ENCODE results near the gene TRIM68. TPM values are rescaled to one million over a fixed set of nuclear protein-coding genes. Genes with fewer than 3 reads are reported as not detected.

The TRIM68 gene
- total and polyA plus RNA-seq, 8 donors, result 4.5 to 32.0 (median 12.1) TPM; not detected in 1

DNA sequence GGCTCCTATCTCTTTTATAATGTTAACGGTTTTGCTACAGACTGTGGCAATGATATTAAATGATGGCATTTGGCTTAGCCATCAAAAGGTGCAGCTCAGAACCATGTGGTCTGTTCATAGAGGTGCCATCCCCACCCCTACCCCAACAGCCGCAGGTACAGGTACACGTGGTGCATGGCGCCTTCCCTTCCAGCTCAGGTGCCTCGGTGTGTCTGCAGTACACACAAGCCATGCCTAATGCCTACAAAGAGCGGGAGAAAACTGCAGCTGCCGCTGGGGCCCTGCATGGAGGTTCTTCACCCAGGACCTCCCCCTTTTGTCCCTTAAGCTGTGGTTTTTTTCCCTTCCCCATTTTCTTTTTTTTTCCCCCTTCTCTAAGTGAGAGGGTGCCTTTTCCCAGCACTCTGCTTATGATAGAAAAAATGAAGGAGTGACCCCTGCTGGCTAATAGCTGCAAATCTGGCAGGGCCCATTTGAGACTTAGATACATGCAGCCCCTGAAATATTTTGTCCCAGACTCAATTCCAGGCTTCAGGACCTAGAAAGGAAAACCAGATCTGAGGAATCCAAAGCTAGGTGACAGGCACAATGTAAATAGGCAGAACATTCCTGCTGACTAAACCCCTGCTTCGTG, 56.6 kb downstream of the TRIM68 start:
- TF ChIP-seq POLR2A (IDR thresholded peaks at IDR 0.05), result no peak
- TF ChIP-seq, protein P1, sequence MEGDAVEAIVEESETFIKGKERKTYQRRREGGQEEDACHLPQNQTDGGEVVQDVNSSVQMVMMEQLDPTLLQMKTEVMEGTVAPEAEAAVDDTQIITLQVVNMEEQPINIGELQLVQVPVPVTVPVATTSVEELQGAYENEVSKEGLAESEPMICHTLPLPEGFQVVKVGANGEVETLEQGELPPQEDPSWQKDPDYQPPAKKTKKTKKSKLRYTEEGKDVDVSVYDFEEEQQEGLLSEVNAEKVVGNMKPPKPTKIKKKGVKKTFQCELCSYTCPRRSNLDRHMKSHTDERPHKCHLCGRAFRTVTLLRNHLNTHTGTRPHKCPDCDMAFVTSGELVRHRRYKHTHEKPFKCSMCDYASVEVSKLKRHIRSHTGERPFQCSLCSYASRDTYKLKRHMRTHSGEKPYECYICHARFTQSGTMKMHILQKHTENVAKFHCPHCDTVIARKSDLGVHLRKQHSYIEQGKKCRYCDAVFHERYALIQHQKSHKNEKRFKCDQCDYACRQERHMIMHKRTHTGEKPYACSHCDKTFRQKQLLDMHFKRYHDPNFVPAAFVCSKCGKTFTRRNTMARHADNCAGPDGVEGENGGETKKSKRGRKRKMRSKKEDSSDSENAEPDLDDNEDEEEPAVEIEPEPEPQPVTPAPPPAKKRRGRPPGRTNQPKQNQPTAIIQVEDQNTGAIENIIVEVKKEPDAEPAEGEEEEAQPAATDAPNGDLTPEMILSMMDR (IDR thresholded peaks at IDR 0.05), result no peak
- Histone ChIP-seq H3K4me3 (no peak overlapping the region), H3K27me3 (no peaks in the 10 kb centered on the region), H3K4me1 (no peaks in the 10 kb centered on the region), H3K27ac (no peak overlapping the region), H3K36me3 (no peaks in the 10 kb centered on the region), H3K9me3 (peaks cover 0 to 25% (median 12%) of the 10 kb centered on the region in 4 donors)
- intact Hi-C loops (cut with DNase I; ENCODE audit: low total_unique reads), result no loop called here
- 76 to 81% (median 78%) methylated on average over 8 of the region's 8 CpGs for WGBS, 5 donors
- DNase-seq, result no peak

Other genes starting within 250 kb of the TRIM68 start
- gene OR52B4, start 239.8 kb downstream of the TRIM68 start, total RNA-seq, result not detected
- not detected for gene OR52B4, start 239.8 kb downstream of the TRIM68 start, polyA plus RNA-seq
- gene TRIM21, start 214.5 kb downstream of the TRIM68 start, total RNA-seq, result 10 to 100 TPM; 11.7 to 22.8 (median 15.2) TPM
- gene TRIM21, start 214.5 kb downstream of the TRIM68 start, polyA plus RNA-seq, result 10 to 100 TPM; 18.1 to 30.2 (median 25.8) TPM
- gene OR52K2, start 158.9 kb downstream of the TRIM68 start, total RNA-seq, result not detected
- gene OR52K2, start 158.9 kb downstream of the TRIM68 start, polyA plus RNA-seq, result not detected
- not detected for gene OR52K1, start 125.6 kb downstream of the TRIM68 start, total RNA-seq
- gene OR52K1, start 125.6 kb downstream of the TRIM68 start, polyA plus RNA-seq, result not detected
- not detected for gene OR52M1, start 63.0 kb downstream of the TRIM68 start, total RNA-seq
- gene OR52M1, start 63.0 kb downstream of the TRIM68 start, polyA plus RNA-seq, result not detected
- gene OR52I2, start 26.5 kb downstream of the TRIM68 start, total RNA-seq, result not detected
- not detected for gene OR52I2, start 26.5 kb downstream of the TRIM68 start, polyA plus RNA-seq
- gene OR52I1, start 14.2 kb downstream of the TRIM68 start, total RNA-seq, result not detected
- gene OR52I1, start 14.2 kb downstream of the TRIM68 start, polyA plus RNA-seq, result not detected
- not detected for gene OR51D1, start 29.2 kb upstream of the TRIM68 start, total RNA-seq
- gene OR51D1, start 29.2 kb upstream of the TRIM68 start, polyA plus RNA-seq, result not detected
- gene OR51E1, start 35.8 kb upstream of the TRIM68 start, total RNA-seq, result 1 to 10 TPM in 2 of 5 donors, not detected in 3; 1.5 to 2.5 TPM
- under 1 TPM in 2 of 3 donors, not detected in 1; 0.18 to 0.25 TPM for gene OR51E1, start 35.8 kb upstream of the TRIM68 start, polyA plus RNA-seq
- gene OR51E2, start 89.6 kb upstream of the TRIM68 start, total RNA-seq, result 10 to 100 TPM in 1 of 5 donors, under 1 TPM in 1, not detected in 3; 0.37 to 26.1 TPM
- gene OR51E2, start 89.6 kb upstream of the TRIM68 start, polyA plus RNA-seq, result under 1 TPM in 1 of 3 donors, not detected in 2; 0.05 TPM
- gene MMP26, start 96.6 kb upstream of the TRIM68 start, total RNA-seq, result not detected
- gene MMP26, start 96.6 kb upstream of the TRIM68 start, polyA plus RNA-seq, result not detected
- not detected for gene OR51F1, start 161.7 kb upstream of the TRIM68 start, total RNA-seq
- not detected for gene OR51F1, start 161.7 kb upstream of the TRIM68 start, polyA plus RNA-seq
- not detected for gene OR52R1, start 196.1 kb upstream of the TRIM68 start, total RNA-seq
- gene OR52R1, start 196.1 kb upstream of the TRIM68 start, polyA plus RNA-seq, result not detected
- not detected for gene OR51F2, start 213.1 kb upstream of the TRIM68 start, total RNA-seq
- gene OR51F2, start 213.1 kb upstream of the TRIM68 start, polyA plus RNA-seq, result not detected
- gene OR51S1, start 241.0 kb upstream of the TRIM68 start, total RNA-seq, result not detected
- gene OR51S1, start 241.0 kb upstream of the TRIM68 start, polyA plus RNA-seq, result not detected

Measured in stomach (tissue), 9 donors.